Measurements from ENCODE around the gene SLC6A19. TPM values are rescaled to one million over a fixed set of nuclear protein-coding genes. Genes with fewer than 3 reads are reported as not detected.

The SLC6A19 gene
- total and polyA plus RNA-seq, 2 of the 4 experiments (the other 2 are of a cell fraction) = not detected

DNA sequence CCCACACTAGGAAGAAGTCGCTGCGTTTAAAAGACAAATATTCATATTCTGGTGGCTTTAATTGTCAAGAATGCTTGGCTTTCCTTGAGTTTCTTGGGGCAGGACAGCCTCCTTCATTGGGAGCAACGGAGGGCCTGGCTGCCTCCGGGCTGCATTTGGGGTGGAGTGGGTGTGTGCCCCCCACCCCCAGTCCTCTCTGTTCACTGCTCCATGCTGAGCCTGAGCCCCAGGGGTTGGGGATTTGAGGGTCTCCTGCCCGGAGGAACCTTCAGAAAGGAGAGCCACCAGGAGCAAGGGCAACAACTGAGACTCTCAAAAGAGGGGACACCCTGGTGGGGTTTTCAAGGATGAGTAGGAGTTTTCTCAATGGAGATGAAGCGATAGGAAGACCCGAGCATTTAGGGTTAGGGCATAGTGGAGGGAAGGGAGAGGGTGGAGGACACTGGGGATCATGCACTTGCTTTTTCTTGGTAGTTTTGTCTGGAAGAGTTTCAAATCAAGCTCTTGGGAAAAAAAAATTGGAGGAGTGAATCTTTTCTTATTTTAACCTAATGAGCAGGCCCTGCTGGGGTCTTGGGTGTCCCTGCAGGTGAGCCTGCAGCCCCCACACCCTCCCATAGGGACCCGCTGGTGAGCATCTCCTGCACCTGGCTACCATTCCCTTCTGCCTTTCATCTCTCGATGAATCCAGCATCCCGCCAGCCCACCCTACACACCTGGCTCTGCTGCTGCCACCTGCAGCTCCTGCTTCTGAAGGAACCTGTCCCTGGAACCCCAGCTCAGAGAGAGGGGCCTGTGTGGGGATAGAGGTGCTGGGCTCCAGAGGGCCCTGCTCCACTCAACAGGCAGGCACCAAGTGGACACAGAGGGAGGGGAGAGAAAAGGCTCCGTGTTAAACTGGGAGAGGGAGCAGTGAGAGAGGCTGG lies 4.1 kb downstream of the SLC6A19 start (continued):
- TF ChIP-seq BHLHE40 (IDR thresholded peaks at IDR 0.05; ENCODE audit: low read depth, low read length) = no peak

GRCh38 chr5:1206521-1207412 lies 5.4 kb downstream of the SLC6A19 start:
- Histone ChIP-seq H2BK15ac (ENCODE audit: low read depth, low read length) (no peak overlapping the region), H3K79me1 (ENCODE audit: low read depth in 1 of 2, low read length in 2 of 2) (no peaks in the 10 kb centered on the region), H3K4me1 (ENCODE audit: control insufficient read depth, insufficient read depth, low read length) (peaks cover 3% of the 10 kb centered on the region; the same call in 1 of the 2 replicates), H3K18ac (ENCODE audit: low read depth, low read length) (no peak overlapping the region), H3K9me1 (ENCODE audit: insufficient read depth, low read length) (peaks cover 4% of the 10 kb centered on the region; the same call in 1 of the 2 replicates), H2BK20ac (ENCODE audit: low read depth, low read length) (no peak overlapping the region), H2AK9ac (replicated peaks; ENCODE audit: low read depth, low read length, poor library complexity) (no peak overlapping the region), H3K4ac (ENCODE audit: low read depth, low read length) (no peak overlapping the region), H3K56ac (ENCODE audit: extremely low read depth, insufficient read depth, low read length) (no peak overlapping the region), H3K27ac (ENCODE audit: insufficient read depth, low read length) (no peak overlapping the region), H2BK120ac (ENCODE audit: low read depth, low read length) (no peak overlapping the region), H4K5ac (ENCODE audit: low read depth, low read length) (no peak overlapping the region), H3K9me3 (ENCODE audit: control insufficient read depth, insufficient read depth, low read length) (no peaks in the 10 kb centered on the region), H3K27me3 (ENCODE audit: control insufficient read depth, insufficient read depth, low read length) (peaks cover 28% of the 10 kb centered on the region; the same call in 1 of the 2 replicates), H2AK5ac (ENCODE audit: low read depth, low read length) (no peak overlapping the region), H3K23ac (ENCODE audit: low read depth, low read length) (no peak overlapping the region), H4K8ac (ENCODE audit: low read depth in 2 of 2, low read length in 2 of 2) (no peak overlapping the region), H3K9ac (ENCODE audit: low read depth, low read length) (no peak overlapping the region), H2AFZ (replicated peaks; ENCODE audit: low read length, poor library complexity) (no peak overlapping the region), H3K14ac (replicated peaks; ENCODE audit: low read depth, low read length) (no peak overlapping the region), H3K4me2 (ENCODE audit: low read depth, low read length) (no peak overlapping the region), H3K4me3 (ENCODE audit: insufficient read depth, low read depth, low read length) (no peak overlapping the region), H2BK5ac (ENCODE audit: low read depth, low read length, poor library complexity, severe bottlenecking) (no peak overlapping the region), H4K91ac (ENCODE audit: insufficient read depth, low read depth, low read length) (no peak overlapping the region), H3K36me3 (ENCODE audit: control insufficient read depth, insufficient read depth, low read length) (no peaks in the 10 kb centered on the region), H4K20me1 (ENCODE audit: insufficient read depth, low read length) (no peaks in the 10 kb centered on the region; the same call in 1 of the 2 replicates)
- intact Hi-C loops (cut with micrococcal nuclease) (no loop called here), dilution Hi-C loops (cut with HindIII; ENCODE audit: low sequenced_read_pairs, unreplicated experiment) (no loop called here), in situ Hi-C loops (cut with MboI; ENCODE audit: low sequenced_read_pairs) (no loop called here)
- ChIA-PET CTCF (no interaction called here), POLR2A (ENCODE audit: unreplicated experiment) (no interaction called here)
- no peak for TF ChIP-seq MAFK (IDR thresholded peaks at IDR 0.05; ENCODE audit: low read depth, low read length)
- TF ChIP-seq, protein P1, sequence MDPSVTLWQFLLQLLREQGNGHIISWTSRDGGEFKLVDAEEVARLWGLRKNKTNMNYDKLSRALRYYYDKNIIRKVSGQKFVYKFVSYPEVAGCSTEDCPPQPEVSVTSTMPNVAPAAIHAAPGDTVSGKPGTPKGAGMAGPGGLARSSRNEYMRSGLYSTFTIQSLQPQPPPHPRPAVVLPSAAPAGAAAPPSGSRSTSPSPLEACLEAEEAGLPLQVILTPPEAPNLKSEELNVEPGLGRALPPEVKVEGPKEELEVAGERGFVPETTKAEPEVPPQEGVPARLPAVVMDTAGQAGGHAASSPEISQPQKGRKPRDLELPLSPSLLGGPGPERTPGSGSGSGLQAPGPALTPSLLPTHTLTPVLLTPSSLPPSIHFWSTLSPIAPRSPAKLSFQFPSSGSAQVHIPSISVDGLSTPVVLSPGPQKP (IDR thresholded peaks at IDR 0.05; ENCODE audit: borderline replicate concordance, low read depth, low read length) = no peak
- no peak for TF ChIP-seq RCOR1 (IDR thresholded peaks at IDR 0.05; ENCODE audit: insufficient replicate concordance, low read length)
- no peak for TF ChIP-seq BHLHE40 (IDR thresholded peaks at IDR 0.05; ENCODE audit: low read depth, low read length)
- TF ChIP-seq SMC3 (IDR thresholded peaks at IDR 0.05; ENCODE audit: low read depth, low read length) = no peak
- TF ChIP-seq USF2 (IDR thresholded peaks at IDR 0.05; ENCODE audit: low read depth, low read length) = no peak
- no peak for TF ChIP-seq CHD1 (IDR thresholded peaks at IDR 0.05; ENCODE audit: low read depth, low read length)
- TF ChIP-seq POLR2A (IDR thresholded peaks at IDR 0.05; ENCODE audit: low read depth, low read length) = no peak
- no peak for DNase-seq
- 40% methylated on average over 15 of the region's 49 CpGs; no CpG with 5 or more reads in 1 of the 2 experiments for WGBS, 2 experiments (ENCODE audit: extremely low coverage in 2 of 2, insufficient read length in 1 of 2)
- BruUV-seq (replicated peaks) = no TSS peak
- ATAC-seq (ENCODE audit: low read depth) = no peak

All from IMR-90 (cell line).